ENCODE results near the gene KDR.

DNA sequence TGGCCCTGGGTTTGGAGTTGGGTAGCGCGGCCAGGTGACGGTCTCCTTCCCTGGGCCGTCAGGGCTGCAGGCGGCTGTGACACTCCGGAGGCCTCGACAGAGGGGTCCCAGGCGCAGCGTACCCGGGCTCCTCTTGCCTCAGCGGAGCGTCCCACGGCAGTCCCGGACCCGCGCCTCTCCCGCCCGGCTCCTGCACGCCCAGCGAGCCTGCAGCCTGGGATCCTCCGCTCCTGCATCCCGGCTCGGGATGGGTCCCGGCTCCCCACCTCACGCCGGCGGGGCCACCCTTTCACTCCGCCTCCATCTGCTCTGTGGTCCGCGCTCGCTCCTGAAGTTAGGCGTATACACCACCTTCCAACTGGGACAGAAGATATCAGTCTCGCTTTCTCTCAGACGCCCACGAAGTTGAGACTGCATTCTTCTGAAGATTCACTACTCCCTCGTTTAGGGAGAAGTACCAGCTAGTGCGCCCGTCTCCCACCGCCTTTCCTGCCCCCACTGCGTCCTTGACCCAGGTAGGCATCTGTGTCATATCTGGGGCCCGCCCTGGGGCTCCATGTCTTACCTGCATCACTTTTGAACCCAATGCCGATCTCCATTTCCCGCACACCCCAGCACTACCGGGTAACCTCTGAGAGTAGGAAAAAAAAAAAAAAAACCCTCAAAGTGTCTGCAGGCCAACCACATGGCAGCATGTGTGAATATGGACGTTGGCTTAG is 32.3 kb upstream of the KDR start:
- TF ChIP-seq, protein P1, sequence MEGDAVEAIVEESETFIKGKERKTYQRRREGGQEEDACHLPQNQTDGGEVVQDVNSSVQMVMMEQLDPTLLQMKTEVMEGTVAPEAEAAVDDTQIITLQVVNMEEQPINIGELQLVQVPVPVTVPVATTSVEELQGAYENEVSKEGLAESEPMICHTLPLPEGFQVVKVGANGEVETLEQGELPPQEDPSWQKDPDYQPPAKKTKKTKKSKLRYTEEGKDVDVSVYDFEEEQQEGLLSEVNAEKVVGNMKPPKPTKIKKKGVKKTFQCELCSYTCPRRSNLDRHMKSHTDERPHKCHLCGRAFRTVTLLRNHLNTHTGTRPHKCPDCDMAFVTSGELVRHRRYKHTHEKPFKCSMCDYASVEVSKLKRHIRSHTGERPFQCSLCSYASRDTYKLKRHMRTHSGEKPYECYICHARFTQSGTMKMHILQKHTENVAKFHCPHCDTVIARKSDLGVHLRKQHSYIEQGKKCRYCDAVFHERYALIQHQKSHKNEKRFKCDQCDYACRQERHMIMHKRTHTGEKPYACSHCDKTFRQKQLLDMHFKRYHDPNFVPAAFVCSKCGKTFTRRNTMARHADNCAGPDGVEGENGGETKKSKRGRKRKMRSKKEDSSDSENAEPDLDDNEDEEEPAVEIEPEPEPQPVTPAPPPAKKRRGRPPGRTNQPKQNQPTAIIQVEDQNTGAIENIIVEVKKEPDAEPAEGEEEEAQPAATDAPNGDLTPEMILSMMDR (IDR thresholded peaks at IDR 0.05), result no peak
- TF ChIP-seq EZH2 (IDR thresholded peaks at IDR 0.05), result no peak

Measured in neural progenitor cell (in vitro differentiated cells).